ENCODE data around the gene SH3RF3.
"Not testable (repeated sequence)": the region's sequence is repeated elsewhere in the genome, so short reads cannot be mapped to it uniquely, and the experiment has no call there.

The SH3RF3 gene

GRCh38 chr2:109128616-109129355 is at the start of gene SH3RF3:
Gene SH3RF3 (plus strand): TSS chr2:109129205.
- no peak for DNase-seq

- no peak for DNase-seq
Measured at GRCh38 chr2:109079590-109079989, 49.4 kb upstream of the SH3RF3 start.

GRCh38 chr2:109080109-109080508 is 48.9 kb upstream of the SH3RF3 start:
- no peak for DNase-seq

- no peak for DNase-seq
Measured at GRCh38 chr2:109080757-109081156, 48.2 kb upstream of the SH3RF3 start.

GRCh38 chr2:109081374-109081773 is 47.6 kb upstream of the SH3RF3 start:
- no peak for DNase-seq

GRCh38 chr2:109083771-109084170 is 45.2 kb upstream of the SH3RF3 start:
- no peak for DNase-seq

- no peak for DNase-seq
Measured at GRCh38 chr2:109084341-109084740, 44.7 kb upstream of the SH3RF3 start.

GRCh38 chr2:109085912-109086742 is 42.9 kb upstream of the SH3RF3 start:
- no peak for DNase-seq

GRCh38 chr2:109086743-109087020 is 42.3 kb upstream of the SH3RF3 start:
- DNase-seq: no peak

GRCh38 chr2:109087055-109087663 is 41.8 kb upstream of the SH3RF3 start:
- no peak for DNase-seq

- DNase-seq: no peak
Measured at GRCh38 chr2:109089602-109090300, 39.3 kb upstream of the SH3RF3 start.

GRCh38 chr2:109091526-109091925 is 37.5 kb upstream of the SH3RF3 start:
- DNase-seq: no peak

- DNase-seq: no peak
Measured at GRCh38 chr2:109094144-109094543, 34.9 kb upstream of the SH3RF3 start.

- DNase-seq: no peak
Measured at GRCh38 chr2:109098251-109098920, 30.6 kb upstream of the SH3RF3 start.

GRCh38 chr2:109098921-109099273 is 30.1 kb upstream of the SH3RF3 start:
- DNase-seq: no peak

GRCh38 chr2:109102588-109103233 is 26.3 kb upstream of the SH3RF3 start:
- no peak for DNase-seq

- no peak for DNase-seq
Measured at GRCh38 chr2:109105113-109105512, 23.9 kb upstream of the SH3RF3 start.

- DNase-seq: no peak
Measured at GRCh38 chr2:109108740-109109139, 20.3 kb upstream of the SH3RF3 start.

GRCh38 chr2:109109342-109109741 is 19.7 kb upstream of the SH3RF3 start:
- DNase-seq: no peak

GRCh38 chr2:109110170-109110569 is 18.8 kb upstream of the SH3RF3 start:
- DNase-seq: no peak

- not testable (repeated sequence) for DNase-seq
Measured at GRCh38 chr2:109117181-109117580, 11.8 kb upstream of the SH3RF3 start.

GRCh38 chr2:109117780-109118179 is 11.2 kb upstream of the SH3RF3 start:
- no peak for DNase-seq

Measured in NCI-H1417 treated with DMSO at 0.1 percent for 48 hours (cell line).